Measurements from ENCODE around the gene ANO4.

ANO4 gene

GRCh38 chr12:100942984-100943749 is 148.6 kb downstream of the ANO4 start:
- no peak for DNase-seq (ENCODE audit: low read depth in 1 of 2, low spot score in 1 of 2)
- H3K27ac ChIP-seq (replicated peaks) = no peak overlapping the region
- no peaks in the 10 kb centered on the region for H3K27me3 ChIP-seq (ENCODE audit: insufficient read depth, poor library complexity, severe bottlenecking)
- no peak for TF ChIP-seq POLR2AphosphoS5 (IDR thresholded peaks at IDR 0.05; ENCODE audit: low read depth)
- no peak for TF ChIP-seq REST (IDR thresholded peaks at IDR 0.05; ENCODE audit: insufficient replicate concordance, low read depth)
- no peak for TF ChIP-seq SPI1 (IDR thresholded peaks at IDR 0.05; ENCODE audit: borderline replicate concordance, low read depth)
- TF ChIP-seq GABPA (IDR thresholded peaks at IDR 0.05; ENCODE audit: low read depth) = no peak
- H3K4me3 ChIP-seq (replicated peaks; ENCODE audit: insufficient read depth, low read length) = no peak overlapping the region

GRCh38 chr12:100951756-100952155 is 157.2 kb downstream of the ANO4 start:
- no peaks in the 10 kb centered on the region for H3K27me3 ChIP-seq (ENCODE audit: insufficient read depth, poor library complexity, severe bottlenecking)
- H3K27ac ChIP-seq (replicated peaks) = no peak overlapping the region
- DNase-seq (ENCODE audit: low read depth in 1 of 2, low spot score in 1 of 2) = no peak
- H3K4me3 ChIP-seq (replicated peaks; ENCODE audit: insufficient read depth, low read length) = no peak overlapping the region
- TF ChIP-seq SPI1 (IDR thresholded peaks at IDR 0.05; ENCODE audit: borderline replicate concordance, low read depth) (no peak), REST (IDR thresholded peaks at IDR 0.05; ENCODE audit: insufficient replicate concordance, low read depth) (no peak), GABPA (IDR thresholded peaks at IDR 0.05; ENCODE audit: low read depth) (no peak), POLR2AphosphoS5 (IDR thresholded peaks at IDR 0.05; ENCODE audit: low read depth) (no peak), CTCF (IDR thresholded peaks at IDR 0.05; ENCODE audit: insufficient read depth, low read length) (no peak)

GRCh38 chr12:100953217-100953616 is 158.6 kb downstream of the ANO4 start:
- DNase-seq (ENCODE audit: low read depth in 1 of 2, low spot score in 1 of 2) = no peak
- no peaks in the 10 kb centered on the region for H3K27me3 ChIP-seq (ENCODE audit: insufficient read depth, poor library complexity, severe bottlenecking)

GRCh38 chr12:100953677-100954076 is 159.1 kb downstream of the ANO4 start:
- Histone ChIP-seq H3K27ac (replicated peaks) (no peak overlapping the region), H3K4me3 (replicated peaks; ENCODE audit: insufficient read depth, low read length) (no peak overlapping the region), H3K27me3 (ENCODE audit: insufficient read depth, poor library complexity, severe bottlenecking) (no peaks in the 10 kb centered on the region)
- TF ChIP-seq SPI1 (IDR thresholded peaks at IDR 0.05; ENCODE audit: borderline replicate concordance, low read depth) (no peak), CTCF (IDR thresholded peaks at IDR 0.05; ENCODE audit: insufficient read depth, low read length) (no peak), REST (IDR thresholded peaks at IDR 0.05; ENCODE audit: insufficient replicate concordance, low read depth) (no peak)
- DNase-seq (ENCODE audit: low read depth in 1 of 2, low spot score in 1 of 2) = no peak

More at GRCh38 chr12:100953217-100953616, 158.6 kb downstream of the ANO4 start:
- no peak for TF ChIP-seq CTCF (IDR thresholded peaks at IDR 0.05; ENCODE audit: insufficient read depth, low read length)
- no peak for TF ChIP-seq POLR2AphosphoS5 (IDR thresholded peaks at IDR 0.05; ENCODE audit: low read depth)
- TF ChIP-seq GABPA (IDR thresholded peaks at IDR 0.05; ENCODE audit: low read depth) = no peak
- H3K4me3 ChIP-seq (replicated peaks; ENCODE audit: insufficient read depth, low read length) = no peak overlapping the region
- H3K27ac ChIP-seq (replicated peaks) = no peak overlapping the region

Measured in HL-60 (cell line).